Heart left ventricle (tissue), 16 donors: ENCODE results near the gene SLX4IP. TPM values are rescaled to one million over a fixed set of nuclear protein-coding genes. Genes with fewer than 3 reads are reported as not detected.

Experiments used
- ATAC-seq, 4 donors: fragments of 200-7000 bp; cut with Tn5 transposase; one replicate each; pipeline ENCODE4 v1.9.1; 2020 to 2022; ENCODE audit warnings: moderate library complexity in 4 of 4, mild to moderate bottlenecking in 3 of 4, moderate number of reproducible peaks in 1 of 4
- DNase-seq, 5 donors: peaks; one replicate each; pipeline ENCODE4 v3.0.0-alpha.2; 2020
- H3K27ac ChIP-seq, 12 donors: fragments of 200-600 bp; sonication (generic) in 4 of 12; one replicate each; pipeline versions ENCODE4 v1.5.0 to v1.8.0; 2016 to 2022; ENCODE audit warnings: mild to moderate bottlenecking in 2 of 12
- H3K27me3 ChIP-seq, 9 donors: fragments of 200-600 bp; sonication (generic) in 2 of 9; one replicate each; pipeline versions ENCODE4 v1.5.1 to v1.8.0; 2016 to 2022; ENCODE audit warnings: mild to moderate bottlenecking in 3 of 9
- H3K36me3 ChIP-seq, 9 donors: fragments of 200-600 bp; sonication (generic) in 2 of 9; one replicate each; pipeline versions ENCODE4 v1.5.0 to v1.8.0; 2018 to 2022; ENCODE audit warnings: mild to moderate bottlenecking in 2 of 9
- H3K4me1 ChIP-seq, 12 donors: fragments of 200-600 bp; sonication (generic) in 4 of 12; one replicate each; pipeline versions ENCODE4 v1.5.0 to v1.8.0; 2016 to 2022; ENCODE audit warnings: mild to moderate bottlenecking in 3 of 12
- H3K4me3 ChIP-seq, 12 donors: fragments of 200-600 bp; sonication (generic) in 4 of 12; one replicate each; pipeline versions ENCODE4 v1.5.0 to v1.8.0; 2017 to 2022; ENCODE audit warnings: mild to moderate bottlenecking in 9 of 12, moderate library complexity in 4 of 12
- H3K9me3 ChIP-seq, 12 donors: fragments of 200-600 bp; sonication (generic) in 4 of 12; one replicate each; pipeline versions ENCODE4 v1.5.0 to v1.8.0; 2016 to 2022; ENCODE audit warnings: mild to moderate bottlenecking in 1 of 12
- CTCF ChIP-seq, 12 donors: fragments of 200-600 bp; sonication (generic) in 4 of 12; IDR thresholded peaks; one replicate each; pipeline versions ENCODE4 v1.5.0 to v1.8.0; 2018 to 2022; ENCODE audit warnings: antibody characterized with exemption in 12 of 12, mild to moderate bottlenecking in 5 of 12
- POLR2A ChIP-seq, 2 donors: fragments of 450-650 bp; IDR thresholded peaks; one replicate each; pipeline ENCODE4 v1.6.1; 2017; ENCODE audit warnings: antibody characterized with exemption in 2 of 2, mild to moderate bottlenecking in 2 of 2, moderate library complexity in 2 of 2
- WGBS, 4 donors: extraction: QIAGEN DNeasy Blood & Tissue Kit in 2 of 4; methylation state at CpG; one replicate each; pipeline versions ENCODE4 v1.1.5 to v1.1.7; 2013 to 2018; 5-methylcytosine and 5-hydroxymethylcytosine counted together
- intact Hi-C, 10 donors: fragments of 100-400 bp; cut with DNase I; formaldehyde crosslinking; loops; one replicate each; pipeline versions ENCODE4 v1.11.1 to v1.14.2; 2022
- polyA plus RNA-seq, 2 donors: library from polyadenylated mRNA; stranded (reverse); fragments of 200-250 nt; gene quantifications; one replicate each; pipeline ENCODE4 v1.2.3, GENCODE V29; 2013
- total RNA-seq, 9 donors: library from RNA; depleted of rRNA in 2 of 9; stranded (reverse); fragments of >200 nt in 2 of 9; fragmentation: NEBNext Ultra II Directional in 3 of 9; extraction: Animal tissue kit (Norgen Biotek cat#: 25700) in 3 of 9; gene quantifications; one replicate each; pipeline versions ENCODE4 v1.1.0 to v1.2.4, GENCODE V29; 2016 to 2023
- donor health status: ischemic (EF 13 %, LVEDD 7.1; RV severe dilation, severe dysfunction).
- donor health status: healthy with polysubstance abuse.
- donor health status: DM: no; HTN: yes; CAD: no.
- donor health status: DM: no; HTN: no; CAD: no.
- donor health status: ischemic (EF 25% LVEDD 6.9; RV normal size, moderate dysfunction).
- donor health status: ischemic (EF 25% LVEDD 5.7; RV mildly dilated, moderate dysfunction).
- donor health status: healthy.
- donor health status: DM: yes; HTN: yes; CAD: no.
- donor health status: ischemic (EF 35%, LVEDD 5.7; RV mildly dilated, moderate dysfunction).
- donor health status: nonischemic (EF 11% LVEDD 7.7; RV severe dilation, severe dysfunction).
- donor health status: DM: yes; HTN: yes; CAD: no.
- donor health status: PGD.
- donor health status: ischemic (EF 29% LVEDD 5.4; RV normal size, mild dysfunction).
- donor health status: nonischemic (EF 23%, LVEDD 6.1; RV moderate dilation, normal function).

Gene SLX4IP
- total and polyA plus RNA-seq, 11 donors = 1.1 to 4.3 (median 2.4) TPM

- TF ChIP-seq CTCF (IDR thresholded peaks at IDR 0.05) (no peak), POLR2A (IDR thresholded peaks at IDR 0.05) (no peak)
- Histone ChIP-seq H3K27ac (no peak overlapping the region), H3K9me3 (no peaks in the 10 kb centered on the region), H3K4me1 (peaks cover 0 to 75% (median 27%) of the 10 kb centered on the region in 12 donors), H3K27me3 (no peaks in the 10 kb centered on the region), H3K36me3 (peaks cover 0 to 98% (median 88%) of the 10 kb centered on the region in 9 donors), H3K4me3 (no peak overlapping the region)
- 90 to 93% (median 92%) methylated on average over 7 of the region's 7 CpGs for WGBS, 4 donors
- ATAC-seq = no peak
- DNase-seq = no peak
- intact Hi-C loops = no loop called here
Observed at GRCh38 chr20:10641893-10642292, 206.8 kb downstream of the SLX4IP start.

- 43 to 58% (median 54%) methylated on average over 4 of the region's 4 CpGs for WGBS, 4 donors
- H3K4me1 ChIP-seq = peaks cover 0 to 71% (median 16%) of the 10 kb centered on the region in 12 donors
- H3K4me3 ChIP-seq = no peak overlapping the region
- TF ChIP-seq CTCF (IDR thresholded peaks at IDR 0.05) (no peak), POLR2A (IDR thresholded peaks at IDR 0.05) (no peak)
- no peak for DNase-seq
- peaks cover 0 to 100% (median 94%) of the 10 kb centered on the region in 9 donors for H3K36me3 ChIP-seq
- no peak for ATAC-seq
- H3K27ac ChIP-seq = peak overlapping the region in 2 of 12 donors; percentile 15
- H3K9me3 ChIP-seq = no peaks in the 10 kb centered on the region
- H3K27me3 ChIP-seq = no peaks in the 10 kb centered on the region
- intact Hi-C loops = no loop called here
Observed at GRCh38 chr20:10642856-10643559, 207.9 kb downstream of the SLX4IP start.

GRCh38 chr20:10643560-10643873, 208.4 kb downstream of the SLX4IP start:
- no peak overlapping the region for H3K4me3 ChIP-seq
- ATAC-seq = no peak
- no peak for DNase-seq
- no peaks in the 10 kb centered on the region for H3K9me3 ChIP-seq
- peaks cover 0 to 70% (median 15%) of the 10 kb centered on the region in 12 donors for H3K4me1 ChIP-seq
- H3K27me3 ChIP-seq = no peaks in the 10 kb centered on the region
- peaks cover 0 to 100% (median 99%) of the 10 kb centered on the region in 9 donors for H3K36me3 ChIP-seq
- WGBS, 4 donors = 89 to 98% (median 95%) methylated on average over 7 of the region's 7 CpGs
- intact Hi-C loops = no loop called here
- H3K27ac ChIP-seq = peak overlapping the region in 1 of 12 donors; percentile 15
- no peak for TF ChIP-seq CTCF (IDR thresholded peaks at IDR 0.05)
- TF ChIP-seq POLR2A (IDR thresholded peaks at IDR 0.05) = no peak

- TF ChIP-seq CTCF (IDR thresholded peaks at IDR 0.05) = no peak
- no peaks in the 10 kb centered on the region for H3K27me3 ChIP-seq
- ATAC-seq = no peak
- no peak overlapping the region for H3K4me3 ChIP-seq
- peaks cover 0 to 100% (median 99%) of the 10 kb centered on the region in 9 donors for H3K36me3 ChIP-seq
- WGBS, 4 donors = 72 to 81% (median 77%) methylated on average over 13 to 14 of the region's 14 CpGs
- H3K27ac ChIP-seq = peak overlapping the region in 3 of 12 donors; percentile 3 to 16 (median 5)
- no peaks in the 10 kb centered on the region for H3K9me3 ChIP-seq
- intact Hi-C loops = no loop called here
- peaks cover 0 to 69% (median 12%) of the 10 kb centered on the region in 12 donors for H3K4me1 ChIP-seq
- no peak for DNase-seq
Observed at GRCh38 chr20:10644458-10645204, 209.5 kb downstream of the SLX4IP start.
